Measurements from ENCODE around the gene E4F1. TPM values are rescaled to one million over a fixed set of nuclear protein-coding genes. Genes with fewer than 3 reads are reported as not detected.

Gene E4F1
- total and polyA plus RNA-seq, 2 experiments from 2014 or later: 27.7 to 55.4 TPM

GRCh38 chr16:2205104-2205966, 18.1 kb upstream of the E4F1 start, which contains the start of gene MLST8:
TSS of gene MLST8 (plus strand) at chr16:2205454. CDS start at chr16:2206086, 632 bp downstream.
- TF ChIP-seq CTCF (IDR thresholded peaks at IDR 0.05; ENCODE audit: low read depth, low read length): peak; percentile 29
- Histone ChIP-seq H3K4me1 (ENCODE audit: low read depth) (peaks cover 11% of the 10 kb centered on the region), H3K36me3 (peaks cover 5% of the 10 kb centered on the region), H3K27me3 (peaks cover under 1% of the 10 kb centered on the region), H3K27ac (peak within 1 kb of the TSS; percentile 96), H3K4me3 (peak within 1 kb of the TSS; percentile 75), H3K9me3 (ENCODE audit: low read depth) (no peaks in the 10 kb centered on the region)
- DNase-seq (ENCODE audit: low read depth in 1 of 2, low spot score in 1 of 2): peak; percentile 91 to 92

- Histone ChIP-seq H3K9me3 (ENCODE audit: low read depth) (no peaks in the 10 kb centered on the region), H3K27me3 (no peaks in the 10 kb centered on the region), H3K4me3 (peak overlapping the region; percentile 75), H3K27ac (peak overlapping the region; percentile 6), H3K36me3 (peaks cover 5% of the 10 kb centered on the region), H3K4me1 (ENCODE audit: low read depth) (peaks cover 17% of the 10 kb centered on the region)
- no peak for TF ChIP-seq CTCF (IDR thresholded peaks at IDR 0.05; ENCODE audit: low read depth, low read length)
- no peak for DNase-seq (ENCODE audit: low read depth in 1 of 2, low spot score in 1 of 2)
Measured at GRCh38 chr16:2205967-2206313, 17.5 kb upstream of the E4F1 start.

GRCh38 chr16:2206420-2206779, 17.0 kb upstream of the E4F1 start:
- Histone ChIP-seq H3K4me1 (ENCODE audit: low read depth) (peaks cover 19% of the 10 kb centered on the region), H3K27ac (no peak overlapping the region), H3K9me3 (ENCODE audit: low read depth) (no peaks in the 10 kb centered on the region), H3K36me3 (peaks cover 5% of the 10 kb centered on the region), H3K4me3 (peak overlapping the region; percentile 75), H3K27me3 (no peaks in the 10 kb centered on the region)
- DNase-seq (ENCODE audit: low read depth in 1 of 2, low spot score in 1 of 2): no peak
- no peak for TF ChIP-seq CTCF (IDR thresholded peaks at IDR 0.05; ENCODE audit: low read depth, low read length)

- no peak for TF ChIP-seq CTCF (IDR thresholded peaks at IDR 0.05; ENCODE audit: low read depth, low read length)
- H3K9me3 ChIP-seq (ENCODE audit: low read depth): no peaks in the 10 kb centered on the region
- H3K36me3 ChIP-seq: peaks cover 5% of the 10 kb centered on the region
- H3K4me1 ChIP-seq (ENCODE audit: low read depth): peaks cover 19% of the 10 kb centered on the region
- peak in 1 of 2 donors; percentile 27 for DNase-seq (ENCODE audit: low read depth in 1 of 2, low spot score in 1 of 2)
- H3K27me3 ChIP-seq: no peaks in the 10 kb centered on the region
- no peak overlapping the region for H3K4me3 ChIP-seq
- H3K27ac ChIP-seq: no peak overlapping the region
Measured at GRCh38 chr16:2206780-2207433, 16.5 kb upstream of the E4F1 start.

- TF ChIP-seq CTCF (IDR thresholded peaks at IDR 0.05; ENCODE audit: low read depth, low read length): no peak
- H3K36me3 ChIP-seq: peaks cover 5% of the 10 kb centered on the region
- H3K4me3 ChIP-seq: no peak overlapping the region
- DNase-seq (ENCODE audit: low read depth in 1 of 2, low spot score in 1 of 2): no peak
- no peaks in the 10 kb centered on the region for H3K9me3 ChIP-seq (ENCODE audit: low read depth)
- H3K4me1 ChIP-seq (ENCODE audit: low read depth): peaks cover 19% of the 10 kb centered on the region
- H3K27ac ChIP-seq: no peak overlapping the region
- no peaks in the 10 kb centered on the region for H3K27me3 ChIP-seq
Measured at GRCh38 chr16:2207872-2208271, 15.5 kb upstream of the E4F1 start.

Measured in cardiac muscle cell (in vitro differentiated cells and primary cell).